Putamen (tissue), 1 donor: ENCODE data around the gene MORC4.

ENCODE experiments used
- DNase-seq: peaks from one replicate; pipeline ENCODE4 v3.0.0-alpha.2; 2016; ENCODE audit warnings: low spot score

Gene MORC4

DNA sequence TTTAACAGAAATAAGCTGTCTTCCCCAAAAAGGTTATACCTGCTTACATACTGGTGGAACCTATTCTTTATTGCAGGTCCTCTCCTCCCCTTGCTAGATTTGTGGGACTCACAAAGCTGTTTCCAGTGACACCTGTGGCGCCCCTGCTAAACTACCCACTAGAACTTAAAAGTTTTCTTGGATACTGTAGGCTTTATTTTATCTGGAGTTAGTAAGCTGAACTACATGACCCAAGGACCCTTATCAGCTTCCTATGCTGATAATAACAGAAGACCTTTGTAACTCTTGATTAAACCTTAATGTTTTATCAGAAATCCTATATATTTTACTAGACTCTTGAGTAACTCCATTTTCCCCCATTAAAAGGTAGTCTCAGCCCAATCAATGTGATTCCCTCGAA lies 47.5 kb downstream of the MORC4 start:
- no peak for DNase-seq

DNA sequence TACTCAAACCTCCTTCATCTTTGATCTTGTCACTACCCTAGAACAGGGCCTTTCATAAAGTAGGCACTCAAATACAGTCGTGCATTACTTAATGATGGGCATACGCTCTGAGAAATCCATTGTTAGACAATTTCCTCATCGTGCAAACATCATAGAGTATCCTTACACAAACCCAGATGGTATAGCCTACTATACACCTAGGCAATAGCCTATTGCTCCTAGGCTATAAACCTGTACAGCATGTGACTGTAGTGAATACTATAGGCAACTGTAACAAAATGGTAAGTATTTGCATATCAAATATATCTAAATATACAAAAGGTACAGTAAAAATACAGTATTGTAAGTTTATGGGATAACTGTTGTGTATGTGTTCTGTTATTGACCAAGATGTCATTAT lies 47.9 kb downstream of the MORC4 start:
- DNase-seq = no peak

DNA sequence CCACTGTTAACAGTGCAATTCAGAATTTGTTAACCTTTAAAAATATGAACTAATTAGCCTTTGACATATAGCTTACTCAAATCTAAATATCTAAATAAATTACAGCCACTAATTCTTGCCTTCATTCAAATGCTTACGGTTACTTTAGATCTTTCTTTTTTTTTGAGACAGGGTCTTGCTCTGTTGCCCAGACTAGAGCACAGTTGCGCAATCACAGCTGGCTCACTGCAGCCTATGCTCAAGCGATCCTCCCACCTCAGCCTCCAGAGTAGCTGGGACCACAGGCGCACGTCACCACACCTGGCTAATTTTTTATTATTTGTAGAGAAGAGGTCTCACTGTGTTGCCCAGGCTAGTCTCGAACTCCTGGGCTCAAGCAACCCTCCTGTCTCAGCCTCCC lies 48.8 kb downstream of the MORC4 start:
- DNase-seq = no peak

DNA sequence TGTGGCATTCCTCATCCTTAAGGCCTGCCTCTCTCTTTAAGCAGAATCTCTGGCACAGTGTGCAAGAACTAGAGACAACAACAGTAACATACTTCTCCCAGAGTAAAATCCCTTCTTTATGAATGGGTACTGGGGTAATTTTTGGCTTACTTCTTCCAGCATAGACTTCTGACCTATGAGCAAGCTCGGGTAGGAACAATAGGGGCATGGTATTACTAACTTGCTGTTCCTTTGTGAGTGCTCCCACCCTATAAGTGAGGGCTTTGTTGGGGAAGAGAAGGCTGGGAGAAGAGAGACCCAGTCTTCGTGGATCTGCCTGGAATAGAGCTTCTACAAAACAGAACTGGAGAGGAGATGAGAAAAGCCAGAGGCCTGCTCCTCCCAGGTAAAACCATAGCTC lies 49.6 kb downstream of the MORC4 start:
- peak; percentile 9 for DNase-seq

DNA sequence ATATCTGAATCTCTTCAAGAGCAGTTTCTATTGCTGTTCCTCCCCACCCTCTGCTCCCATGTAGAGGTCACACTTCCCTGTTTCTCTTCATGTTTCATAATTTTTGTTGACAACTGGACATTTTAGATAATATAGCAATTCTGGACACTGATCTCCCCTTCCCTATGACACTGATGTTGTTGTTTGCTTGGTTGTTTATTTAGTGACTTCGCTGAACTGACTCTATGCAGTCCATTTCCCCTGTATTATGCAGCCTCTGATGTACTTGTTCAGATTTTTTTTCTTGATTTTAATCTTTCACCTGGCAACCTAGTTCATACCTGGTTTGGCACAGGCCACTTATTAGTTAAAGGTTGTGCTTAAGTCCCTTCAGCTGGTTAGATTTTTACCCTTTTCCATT lies 50.6 kb downstream of the MORC4 start:
- no peak for DNase-seq

DNA sequence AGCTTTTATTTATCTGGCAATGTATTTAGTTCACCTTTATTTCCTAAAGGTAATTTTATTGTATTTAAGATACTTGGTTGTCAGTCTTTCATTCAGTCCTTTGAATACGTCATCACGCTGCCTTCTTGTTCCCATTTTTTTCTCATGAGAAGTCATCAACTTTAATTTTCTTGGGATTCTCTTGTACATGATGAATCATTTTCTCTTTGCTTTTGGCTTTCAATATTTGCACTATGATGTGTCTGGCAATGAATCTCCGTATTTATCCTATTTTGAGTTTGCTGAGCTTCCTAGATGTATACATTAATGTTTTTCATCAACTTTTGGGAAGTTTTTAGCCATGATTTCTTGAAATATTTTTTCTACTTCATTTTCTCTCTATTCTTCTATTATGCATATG lies 51.4 kb downstream of the MORC4 start:
- DNase-seq = no peak

DNA sequence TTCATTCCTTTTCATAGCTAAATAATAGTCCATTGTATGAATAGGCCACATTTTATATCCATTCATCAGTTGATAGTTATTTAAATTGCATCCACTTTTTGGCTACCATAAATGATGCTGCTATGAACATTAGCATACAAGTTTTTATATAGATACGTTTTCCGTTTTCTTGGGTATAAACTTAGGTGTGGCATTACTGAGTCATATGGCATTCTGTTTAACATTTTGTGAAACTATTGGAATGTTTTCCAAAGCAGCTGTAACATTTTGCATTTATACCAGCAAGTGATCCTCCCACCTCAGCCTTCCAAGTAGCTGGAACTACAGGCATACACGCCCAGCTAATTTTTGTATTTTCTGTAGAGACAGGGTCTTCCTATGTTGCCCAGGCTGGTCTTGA lies 53.5 kb downstream of the MORC4 start:
- no peak for DNase-seq

DNA sequence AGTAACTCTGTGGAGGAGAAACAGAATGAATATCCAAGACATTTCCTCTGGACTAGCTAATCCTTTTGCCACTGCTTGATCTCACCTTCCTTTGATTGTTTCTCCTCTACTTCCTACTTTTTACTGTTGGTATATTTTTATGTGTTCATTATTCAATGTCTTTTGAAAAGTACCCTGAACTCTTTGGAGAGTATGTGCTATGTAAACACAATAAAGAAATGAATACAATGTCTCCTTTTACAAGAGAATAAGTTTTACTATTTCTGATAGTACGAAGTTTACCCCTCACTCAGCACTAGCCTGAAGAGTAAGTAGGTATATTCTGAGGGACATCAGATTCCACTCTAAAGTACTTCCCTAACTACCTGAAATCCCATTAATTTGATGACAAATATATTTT lies 59.9 kb downstream of the MORC4 start:
- DNase-seq = no peak

DNA sequence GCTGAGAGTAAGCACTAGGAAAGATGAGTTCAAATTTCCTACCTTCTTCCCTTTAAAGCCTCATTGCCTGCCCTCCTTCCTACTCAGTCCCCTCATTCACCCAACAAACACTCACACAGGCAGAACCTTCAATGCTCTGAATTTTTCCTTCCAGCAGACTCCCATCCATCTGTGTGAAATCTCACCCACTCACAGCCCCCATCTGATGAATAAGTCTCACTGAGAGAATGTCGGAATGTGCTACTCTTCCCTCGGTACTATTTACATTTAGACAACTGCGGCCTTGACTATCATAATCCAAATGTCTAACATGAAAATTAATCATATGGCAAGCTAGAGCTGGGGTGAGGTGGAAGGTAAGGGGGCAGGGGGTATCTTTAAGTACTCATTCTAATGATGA lies 60.4 kb downstream of the MORC4 start:
- peak; percentile 6 for DNase-seq

DNA sequence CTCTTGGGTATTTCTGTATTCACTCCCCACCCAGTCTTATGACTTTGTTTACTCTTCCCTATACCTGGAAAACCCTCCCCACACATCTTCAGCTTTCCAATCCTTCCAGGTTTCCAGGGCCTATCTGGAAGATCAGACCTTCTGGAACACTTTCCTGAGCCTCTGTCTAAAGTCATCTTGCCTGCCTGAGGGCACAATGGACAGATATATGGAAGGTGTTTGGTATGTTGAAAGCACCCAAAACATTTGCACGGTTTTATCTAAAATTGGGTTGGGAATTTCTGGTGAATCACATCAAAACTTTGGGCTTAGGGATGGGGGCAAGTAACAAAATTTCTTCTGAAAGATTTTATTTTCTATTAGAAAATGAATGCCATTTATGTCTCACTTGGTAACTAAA lies 63.8 kb downstream of the MORC4 start:
- no peak for DNase-seq

DNA sequence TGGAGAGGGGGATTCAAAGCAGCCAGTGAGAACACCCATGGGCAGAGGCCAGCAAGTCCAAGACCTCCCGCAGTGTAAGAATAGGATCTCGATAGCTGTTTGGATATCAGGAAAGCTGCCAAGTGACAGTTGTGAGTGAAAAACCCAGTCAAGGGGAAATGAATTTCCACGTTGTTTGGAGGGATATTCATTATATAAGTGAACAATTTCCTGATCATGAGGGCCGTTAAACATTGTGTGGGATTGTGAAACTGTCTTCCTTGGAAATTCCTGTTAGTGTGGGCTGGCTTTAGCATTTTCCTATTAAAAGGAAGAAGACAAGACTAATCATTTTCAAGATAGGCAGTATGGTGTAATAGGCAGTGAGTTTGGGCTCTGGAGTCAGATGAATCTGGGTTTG lies 64.8 kb downstream of the MORC4 start:
- DNase-seq = no peak

DNA sequence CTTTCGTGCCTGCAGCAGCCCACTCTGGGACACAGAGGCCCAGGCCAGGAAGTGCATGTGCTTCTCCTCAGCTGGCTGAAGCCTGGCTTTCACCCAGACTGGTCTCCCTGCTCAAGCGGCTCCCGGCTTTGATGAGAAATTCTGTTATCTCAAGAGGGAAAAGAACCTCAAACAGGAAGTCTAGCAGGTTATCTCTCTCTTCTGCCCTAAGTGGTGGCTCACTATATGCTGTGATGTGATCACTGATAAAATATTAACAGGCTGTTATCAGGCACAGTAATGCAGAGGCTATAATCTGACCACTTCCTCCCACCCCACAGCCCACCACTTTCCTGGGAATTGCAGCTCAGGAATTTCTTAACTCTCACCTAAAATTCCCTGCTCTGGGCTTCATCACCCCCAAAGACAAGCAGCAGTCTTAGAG lies 66.5 kb downstream of the MORC4 start:
- DNase-seq = no peak

DNA sequence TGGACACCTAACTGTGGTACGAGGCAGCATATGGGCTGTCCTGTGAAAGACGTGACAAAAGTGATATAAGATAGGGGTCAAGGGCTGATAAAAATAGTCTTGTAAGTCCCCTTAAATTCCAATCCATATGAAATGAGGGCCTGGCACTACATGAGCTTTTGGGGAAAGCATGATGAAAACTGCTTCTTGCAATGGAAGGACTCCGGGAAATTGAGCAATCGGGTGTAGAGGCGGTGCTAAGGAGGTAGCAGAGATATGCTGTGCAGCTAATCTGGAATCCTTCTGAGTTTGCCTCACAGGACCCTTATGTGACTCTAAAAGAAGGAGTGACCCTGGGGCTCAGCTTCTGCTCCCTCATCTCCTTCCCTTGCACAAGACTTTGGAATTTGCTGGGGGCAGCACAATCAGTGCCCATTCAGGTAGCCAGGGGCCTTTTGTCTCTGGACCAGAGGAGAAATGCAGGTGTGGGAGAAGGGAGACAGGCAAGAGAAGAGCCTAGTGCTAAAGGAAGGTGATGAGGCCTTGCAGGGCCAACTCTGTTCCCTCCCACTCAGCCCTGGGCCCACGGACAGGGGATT lies 67.0 kb downstream of the MORC4 start:
- no peak for DNase-seq

DNA sequence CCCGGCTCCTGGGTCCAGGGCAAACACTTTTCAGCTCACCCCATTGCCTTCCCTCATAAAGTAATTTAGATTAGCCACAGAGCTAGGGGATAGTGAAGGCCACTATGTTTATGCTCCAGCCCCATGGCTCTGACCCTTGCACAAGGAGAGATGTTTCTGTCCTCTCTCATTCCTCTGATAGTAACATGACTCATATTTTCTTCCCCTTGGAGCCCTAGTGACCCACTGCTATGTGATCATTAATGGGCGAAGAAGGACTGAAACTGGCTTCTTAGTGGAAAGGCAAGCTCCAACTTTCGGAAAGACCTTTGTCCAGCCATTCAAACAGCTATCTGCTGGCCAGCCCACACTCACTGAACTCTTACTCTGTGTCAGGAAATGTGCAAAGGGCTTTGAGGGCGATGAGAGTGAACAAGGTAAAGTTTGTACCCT lies 67.5 kb downstream of the MORC4 start:
- no peak for DNase-seq

DNA sequence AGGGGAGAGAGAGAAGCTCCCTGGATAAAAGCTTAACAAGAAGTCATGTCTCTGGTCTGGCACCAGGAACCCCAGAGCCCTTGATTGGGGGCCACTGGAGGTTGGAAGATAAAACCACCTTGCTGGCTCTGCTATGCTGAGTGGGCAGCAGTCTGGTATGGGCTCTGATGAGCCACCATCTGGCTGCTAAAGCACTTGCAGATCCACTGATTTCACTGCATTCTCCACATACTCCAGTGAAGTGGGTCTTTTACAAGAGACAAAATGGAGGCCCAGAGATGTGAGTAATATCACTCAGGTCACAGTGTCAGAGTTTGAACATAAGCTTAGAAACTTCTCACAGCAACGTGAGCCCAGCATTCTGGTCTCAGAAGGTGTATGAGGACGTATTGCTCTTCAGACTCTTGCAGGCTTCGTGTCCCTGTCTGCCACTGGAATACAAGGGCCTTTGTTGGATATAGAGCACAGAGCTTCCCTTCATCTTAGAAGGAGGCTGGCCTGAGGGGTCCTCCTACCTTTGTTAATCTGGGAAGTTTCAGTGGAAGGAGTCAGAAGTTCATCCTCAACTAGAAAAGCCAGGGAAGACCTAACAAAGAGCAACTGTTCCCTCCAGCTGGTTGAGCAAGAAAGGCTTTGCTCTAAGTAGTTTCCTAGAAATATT lies 68.1 kb downstream of the MORC4 start:
- no peak for DNase-seq

DNA sequence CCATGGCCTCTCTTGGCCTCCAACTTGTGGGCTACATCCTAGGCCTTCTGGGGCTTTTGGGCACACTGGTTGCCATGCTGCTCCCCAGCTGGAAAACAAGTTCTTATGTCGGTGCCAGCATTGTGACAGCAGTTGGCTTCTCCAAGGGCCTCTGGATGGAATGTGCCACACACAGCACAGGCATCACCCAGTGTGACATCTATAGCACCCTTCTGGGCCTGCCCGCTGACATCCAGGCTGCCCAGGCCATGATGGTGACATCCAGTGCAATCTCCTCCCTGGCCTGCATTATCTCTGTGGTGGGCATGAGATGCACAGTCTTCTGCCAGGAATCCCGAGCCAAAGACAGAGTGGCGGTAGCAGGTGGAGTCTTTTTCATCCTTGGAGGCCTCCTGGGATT lies 71.8 kb downstream of the MORC4 start:
- no peak for DNase-seq

DNA sequence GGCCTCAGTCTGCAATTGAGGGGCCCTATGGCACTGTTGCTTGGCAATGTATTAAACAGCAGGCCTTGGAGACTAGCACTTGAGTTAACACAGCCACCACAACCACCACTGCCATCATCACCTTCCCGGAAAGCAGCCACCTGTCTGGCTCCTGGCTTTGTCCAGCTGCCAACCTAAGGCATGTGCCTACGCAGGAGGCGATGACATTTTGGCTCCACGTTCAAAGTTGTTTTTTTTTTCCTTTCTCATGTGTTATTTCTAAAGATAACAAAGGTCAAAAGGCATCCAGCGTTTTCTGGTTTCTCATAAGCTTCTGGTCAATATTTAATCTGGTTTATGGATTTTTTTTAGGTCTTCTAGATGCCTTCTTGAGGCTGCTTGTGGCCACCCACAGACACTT lies 72.3 kb downstream of the MORC4 start:
- no peak for DNase-seq

DNA sequence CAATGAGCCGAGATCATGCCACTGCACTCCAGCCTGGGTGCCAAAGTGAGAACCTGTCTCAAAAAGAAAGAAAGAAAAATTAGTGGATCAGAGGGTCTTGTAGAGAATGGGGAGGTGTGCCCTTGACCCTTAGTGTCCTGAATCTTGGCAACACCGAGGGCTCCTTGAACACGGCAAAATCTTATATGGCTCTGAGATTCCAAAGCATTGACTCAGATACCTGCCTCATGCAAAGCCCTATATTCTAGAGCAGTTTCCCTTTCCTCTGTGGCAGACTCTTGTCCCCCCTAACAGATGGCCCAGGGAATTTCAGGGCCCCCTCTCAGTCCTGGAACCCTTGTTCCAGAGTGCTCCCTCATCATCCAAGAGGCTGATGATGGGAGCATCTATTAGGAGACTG lies 73.0 kb downstream of the MORC4 start:
- no peak for DNase-seq

DNA sequence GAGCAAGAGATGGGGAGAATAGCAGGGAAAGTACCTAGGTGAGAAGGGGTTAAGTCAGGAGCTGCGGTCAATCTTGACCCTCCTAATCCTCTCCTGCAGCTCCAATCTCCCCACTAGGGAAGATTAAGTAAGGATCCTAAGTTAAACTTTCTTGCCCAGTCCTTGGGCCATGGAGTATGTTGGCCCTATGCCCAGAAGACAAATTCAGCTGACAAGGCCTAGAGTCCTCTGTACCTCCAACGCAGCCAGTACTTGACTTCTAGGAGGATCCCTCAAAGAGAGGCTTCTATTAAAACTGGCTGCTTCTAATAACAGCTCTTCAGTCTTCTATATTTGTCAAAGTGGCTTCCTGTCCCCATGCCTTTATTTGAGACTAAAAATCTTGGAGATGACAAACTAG lies 78.4 kb downstream of the MORC4 start:
- DNase-seq = no peak

DNA sequence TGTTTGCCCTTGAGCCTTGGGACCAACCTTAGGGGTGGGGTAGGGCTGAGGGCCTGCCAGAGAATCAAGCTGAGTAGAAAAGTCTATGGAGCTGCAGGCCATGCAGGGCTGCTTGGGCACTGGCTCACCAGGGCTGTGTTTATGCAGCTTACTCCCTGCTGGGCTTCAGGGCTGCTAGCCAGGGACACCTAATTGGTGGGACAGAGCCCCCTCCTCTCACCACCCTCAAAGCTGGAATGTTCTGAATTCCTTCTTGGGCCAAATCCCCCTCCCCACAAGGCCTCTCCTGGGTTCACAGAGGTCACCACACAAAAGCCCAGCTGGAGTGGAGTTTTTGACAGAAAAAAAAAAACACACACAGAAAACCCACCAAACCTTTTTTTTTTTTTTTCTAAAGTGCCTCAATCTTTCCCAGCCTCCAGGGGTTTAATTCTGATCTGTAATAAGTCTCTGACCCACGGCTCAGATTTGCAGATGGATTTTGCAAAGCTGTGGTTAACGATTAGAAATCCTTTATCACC lies 80.0 kb downstream of the MORC4 start, which contains the start of gene CLDN2:
Gene CLDN2, plus strand, starts transcription at position 471 of the 521 bp plus-strand sequence. CDS start 7,827 bp downstream, outside the sequence.
- DNase-seq = no peak

DNA sequence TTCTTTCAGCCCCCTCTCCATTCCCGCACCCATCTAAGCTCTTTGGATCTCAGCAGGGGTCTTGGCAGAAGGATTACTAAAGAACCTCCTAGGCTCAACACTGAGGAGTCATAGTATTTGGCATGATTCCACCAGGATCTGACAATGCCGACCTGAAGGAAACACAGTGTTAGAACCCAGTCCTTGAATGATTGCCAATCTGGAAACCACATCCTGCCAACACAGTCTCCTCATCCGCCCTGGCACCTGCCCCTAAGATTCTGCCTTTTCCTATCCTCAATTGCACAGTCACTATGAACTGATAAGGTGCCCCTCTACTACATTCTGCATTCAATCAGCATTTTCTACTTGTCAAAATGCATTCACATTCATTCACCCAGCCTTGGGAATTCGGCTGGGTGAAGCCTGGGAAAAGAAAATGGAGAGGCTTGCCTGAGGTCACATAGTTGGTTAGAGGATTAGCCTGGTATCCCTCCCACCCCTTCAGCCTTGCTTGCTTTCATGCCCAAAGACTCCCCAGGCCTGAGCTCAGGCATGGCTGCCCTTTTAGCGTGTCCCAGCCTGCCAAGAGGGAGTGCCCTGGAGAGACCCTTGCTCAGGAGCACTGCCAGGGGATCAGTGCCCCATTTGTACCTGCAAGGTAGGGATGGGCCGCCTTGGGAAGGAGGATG lies 82.0 kb downstream of the MORC4 start:
- DNase-seq = no peak

DNA sequence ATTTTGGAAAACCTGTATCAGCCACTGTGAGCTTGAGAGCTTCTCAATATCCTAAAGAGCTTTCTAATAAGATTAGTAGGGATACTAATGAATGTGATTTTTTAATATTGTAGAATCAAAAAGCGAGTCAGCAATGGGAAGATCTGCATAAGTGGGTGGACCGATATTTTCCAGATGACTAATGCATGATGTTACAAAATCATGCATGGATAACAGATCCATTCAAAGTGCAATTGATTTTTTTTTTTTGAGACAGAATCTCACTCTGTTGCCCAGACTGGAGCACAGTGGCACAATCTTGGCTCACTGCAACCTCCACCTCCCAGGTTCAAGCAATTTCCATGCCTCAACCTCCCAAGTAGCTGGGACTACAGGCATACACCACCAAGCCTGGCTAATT lies 87.1 kb downstream of the MORC4 start:
- peak; percentile 8 for DNase-seq

DNA sequence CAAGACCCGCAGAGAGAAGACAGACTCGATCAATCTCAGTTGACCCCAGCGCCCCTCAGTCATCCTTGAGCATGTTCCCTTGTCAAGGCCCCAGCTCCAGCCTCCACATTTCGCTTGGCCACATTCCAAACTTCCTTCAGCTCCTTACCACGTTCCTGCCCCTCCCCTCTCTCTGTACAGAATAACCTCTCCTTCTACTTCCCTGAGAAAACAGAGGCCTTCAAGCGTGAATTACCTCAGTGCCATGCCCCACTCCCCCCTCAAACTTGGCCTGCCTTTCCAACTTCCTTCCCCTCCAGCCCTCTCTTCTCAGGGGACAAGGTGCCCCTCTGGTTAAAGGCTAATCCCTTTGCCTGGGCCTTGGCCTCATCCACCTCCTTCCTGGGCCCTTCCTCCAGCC lies 93.7 kb downstream of the MORC4 start:
- no peak for DNase-seq
